H1 (cell line): Measurements from ENCODE around the gene MED31.

ENCODE experiments used
- CTCF ChIP-seq, 3 experiments: IDR thresholded peaks; 1 replicate in 2 of 3; 2 replicates in 1 of 3; pipeline versions ENCODE4 v1.5.1 to v1.6.1; 2011; ENCODE audit warnings: low read length in 3 of 3, mild to moderate bottlenecking in 3 of 3, inconsistent platforms in 2 of 3, low read depth in 1 of 3, moderate library complexity in 1 of 3; ENCODE audit not compliant: insufficient read depth in 1 of 3; ENCODE audit errors: control extremely low read depth in 1 of 3
- EZH2 ChIP-seq: fragments of 200-600 bp; sonication (generic); IDR thresholded peaks from 2 replicates; pipeline ENCODE4 v1.7.1; 2012; ENCODE audit warnings: low read depth, mild to moderate bottlenecking, moderate library complexity, low read length, inconsistent platforms; ENCODE audit not compliant: severe bottlenecking
- JUND ChIP-seq: IDR thresholded peaks from 2 replicates; pipeline ENCODE4 v1.6.1; 2011; ENCODE audit warnings: mild to moderate bottlenecking, improper control_type of control experiment, low read length
- TAF1 ChIP-seq: IDR thresholded peaks from 2 replicates; pipeline ENCODE4 v1.6.1; 2011; ENCODE audit warnings: mild to moderate bottlenecking, low read depth, low read length

GRCh38 chr17:6643451-6644125 is 7.8 kb downstream of the MED31 start:
- TF ChIP-seq TAF1: no peak
- TF ChIP-seq CTCF (IDR thresholded peaks at IDR 0.05; ENCODE audit: control extremely low read depth in 1 of 3, insufficient read depth in 1 of 3, low read depth in 1 of 3, low read length in 3 of 3): no peak
- no peak for TF ChIP-seq EZH2
- no peak for TF ChIP-seq JUND
